Activated CD4-positive, CD25-positive, alpha-beta regulatory T cell treated with anti-CD3 and anti-CD28 coated beads, Interleukin-2, amount 50 U/mL, for 24 hours (primary cell): ENCODE results near the gene OLFM3.

Experiments used
- ATAC-seq, 2 donors: fragments of 150-1000 bp; cut with Tn5 transposase; one replicate each; pipeline ENCODE4 v1.10.0; 2021; ENCODE audit warnings: mild to moderate bottlenecking in 1 of 2, moderate library complexity in 1 of 2

Gene OLFM3

GRCh38 chr1:101943237-101943636 is 53.5 kb downstream of the OLFM3 start:
- no peak for ATAC-seq

- ATAC-seq, result no peak
These were observed 54.1 kb downstream of the OLFM3 start for GRCh38 chr1:101942516-101943193.

GRCh38 chr1:101938681-101939080 is 58.0 kb downstream of the OLFM3 start:
- no peak for ATAC-seq

- ATAC-seq, result no peak
These were observed 67.4 kb downstream of the OLFM3 start for GRCh38 chr1:101929343-101929742.

GRCh38 chr1:101928829-101929228 is 67.9 kb downstream of the OLFM3 start:
- no peak for ATAC-seq

GRCh38 chr1:101924700-101925099 is 72.0 kb downstream of the OLFM3 start:
- no peak for ATAC-seq

- no peak for ATAC-seq
These were observed 76.1 kb downstream of the OLFM3 start for GRCh38 chr1:101920577-101920976.

GRCh38 chr1:101918277-101918676 is 78.4 kb downstream of the OLFM3 start:
- no peak for ATAC-seq

GRCh38 chr1:101915597-101915996 is 81.1 kb downstream of the OLFM3 start:
- ATAC-seq, result no peak

- no peak for ATAC-seq
These were observed 82.1 kb downstream of the OLFM3 start for GRCh38 chr1:101914473-101915242.

GRCh38 chr1:101911894-101912293 is 84.8 kb downstream of the OLFM3 start:
- no peak for ATAC-seq

GRCh38 chr1:101908980-101909379 is 87.7 kb downstream of the OLFM3 start:
- ATAC-seq, result no peak

GRCh38 chr1:101907264-101907663 is 89.5 kb downstream of the OLFM3 start:
- ATAC-seq, result no peak

- no peak for ATAC-seq
These were observed 91.4 kb downstream of the OLFM3 start for GRCh38 chr1:101905283-101905835.

GRCh38 chr1:101902199-101902598 is 94.5 kb downstream of the OLFM3 start:
- no peak for ATAC-seq

- ATAC-seq, result no peak
These were observed 98.6 kb downstream of the OLFM3 start for GRCh38 chr1:101898137-101898536.

- ATAC-seq, result no peak
These were observed 112.1 kb downstream of the OLFM3 start for GRCh38 chr1:101884621-101885020.

GRCh38 chr1:101875891-101876290 is 120.8 kb downstream of the OLFM3 start:
- no peak for ATAC-seq

GRCh38 chr1:101873672-101874071 is 123.1 kb downstream of the OLFM3 start:
- no peak for ATAC-seq

GRCh38 chr1:101859941-101860340 is 136.8 kb downstream of the OLFM3 start:
- ATAC-seq, result no peak

- ATAC-seq, result no peak
These were observed 142.5 kb downstream of the OLFM3 start for GRCh38 chr1:101854271-101854670.

- ATAC-seq, result no peak
These were observed 143.8 kb downstream of the OLFM3 start for GRCh38 chr1:101852936-101853335.

GRCh38 chr1:101849356-101849755 is 147.4 kb downstream of the OLFM3 start:
- no peak for ATAC-seq

- ATAC-seq, result no peak
These were observed 149.1 kb downstream of the OLFM3 start for GRCh38 chr1:101847626-101848025.
